Stimulated activated CD8-positive, alpha-beta memory T cell treated with anti-CD3 and anti-CD28 coated beads, Interleukin-15, amount 100 ng/mL, for 24 hours (primary cell): ENCODE measurements around the gene PRKAG3.
"Not testable (repeated sequence)": the region's sequence is repeated elsewhere in the genome, so short reads cannot be mapped to it uniquely, and the experiment has no call there.

Experiments used
- DNase-seq: peaks from one replicate; pipeline ENCODE4 v3.0.0-alpha.2; 2020; ENCODE audit warnings: low read depth

The PRKAG3 gene

GRCh38 chr2:218781691-218782527 is 49.7 kb downstream of the PRKAG3 start, which contains the start of gene CYP27A1:
Gene CYP27A1 (plus strand): TSS chr2:218782147. CDS start chr2:218782183, 36 bp downstream.
- DNase-seq = no peak

- DNase-seq = no peak
These were observed 50.5 kb downstream of the PRKAG3 start for GRCh38 chr2:218780851-218781690.

GRCh38 chr2:218780046-218780445 is 51.6 kb downstream of the PRKAG3 start:
- no peak for DNase-seq

- DNase-seq = no peak
These were observed 54.2 kb downstream of the PRKAG3 start for GRCh38 chr2:218777276-218777990.

- no peak for DNase-seq
These were observed 55.1 kb downstream of the PRKAG3 start for GRCh38 chr2:218776488-218776887.

GRCh38 chr2:218773881-218774280 is 57.7 kb downstream of the PRKAG3 start:
- no peak for DNase-seq

GRCh38 chr2:218772759-218773158 is 58.8 kb downstream of the PRKAG3 start:
- not testable (repeated sequence) for DNase-seq
